Measurements from ENCODE around the gene MYBBP1A. TPM values are rescaled to one million over a fixed set of nuclear protein-coding genes. Genes with fewer than 3 reads are reported as not detected.
"Not testable (repeated sequence)": the region's sequence is repeated elsewhere in the genome, so short reads cannot be mapped to it uniquely, and the experiment has no call there.

Gene MYBBP1A
- polyA plus RNA-seq, 3 donors: 4.2 to 22.3 (median 5.3) TPM

DNA sequence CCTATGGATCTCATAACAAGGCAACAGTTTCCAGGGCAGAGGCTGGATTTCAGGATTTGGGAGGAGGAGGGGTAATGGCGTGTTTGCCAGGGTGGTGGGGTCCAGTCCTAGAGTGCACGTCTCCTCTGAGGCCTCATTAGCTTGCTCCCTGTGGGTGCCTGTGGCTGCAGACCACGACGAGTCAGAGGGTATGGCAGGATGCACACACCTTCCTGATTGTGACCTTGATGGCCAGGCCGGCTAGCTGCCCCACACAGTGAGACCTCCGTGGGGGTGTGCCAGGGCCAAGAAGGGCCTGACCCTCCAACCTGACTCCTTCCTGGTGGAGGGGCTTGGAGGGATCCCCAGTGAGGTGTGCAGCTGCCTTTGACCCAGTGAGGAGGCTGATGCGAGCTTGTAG lies 25.1 kb upstream of the MYBBP1A start:
- Histone ChIP-seq H2AFZ (ENCODE audit: insufficient read depth, low read depth, low read length, poor library complexity, severe bottlenecking) (no peak overlapping the region), H3K36me3 (replicated peaks in 1 of 2; ENCODE audit: control insufficient read depth in 1 of 2, insufficient read depth in 2 of 2, low read length in 2 of 2) (no peaks in the 10 kb centered on the region), H3K27ac (ENCODE audit: low read depth in 1 of 2, low read length in 2 of 2) (no peak overlapping the region), H3K9ac (ENCODE audit: insufficient read depth, low read length, poor library complexity, severe bottlenecking) (no peak overlapping the region), H4K20me1 (ENCODE audit: insufficient read depth, low read length) (no peaks in the 10 kb centered on the region), H3K9me3 (replicated peaks in 1 of 2; ENCODE audit: control insufficient read depth in 1 of 2, insufficient read depth in 1 of 2, low read length in 2 of 2) (peaks cover 0 to 6% of the 10 kb centered on the region in 2 donors), H3K4me1 (ENCODE audit: control insufficient read depth in 1 of 2, insufficient read depth in 2 of 2, low read length in 2 of 2) (peaks cover 5 to 10% of the 10 kb centered on the region in 2 donors), H3K4me2 (replicated peaks; ENCODE audit: extremely low read depth, low read length, poor library complexity, severe bottlenecking) (no peak overlapping the region), H3K27me3 (ENCODE audit: control insufficient read depth in 2 of 2, insufficient read depth in 2 of 2, low read length in 2 of 2) (peaks cover 19 to 28% of the 10 kb centered on the region in 2 donors), H3K79me2 (ENCODE audit: insufficient read depth, low read length) (no peaks in the 10 kb centered on the region), H3K4me3 (replicated peaks in 1 of 3; ENCODE audit: low read depth in 2 of 3, low read length in 3 of 3) (no peak overlapping the region)
- Mint-ChIP-seq H3K27me3 (ENCODE audit: low read depth in 3 of 3) (peaks cover 24 to 51% (median 37%) of the 10 kb centered on the region in 3 donors), H3K36me3 (peaks cover 0 to 1% of the 10 kb centered on the region in 2 donors), H3K27ac (no peak overlapping the region), H3K9me3 (peaks cover 0 to 7% (median 3%) of the 10 kb centered on the region in 7 donors), H3K4me3 (no peak overlapping the region), H3K4me1 (peaks cover 3% of the 10 kb centered on the region)
- intact Hi-C loops (cut with micrococcal nuclease): no loop called here
- WGBS (ENCODE audit: insufficient coverage): 40% methylated on average over 6 of the region's 7 CpGs
- no peak for TF ChIP-seq CTCF (IDR thresholded peaks at IDR 0.05)
- no peak for DNase-seq

- no peak overlapping the region for H3K27ac Mint-ChIP-seq
- no peaks in the 10 kb centered on the region for H3K36me3 Mint-ChIP-seq
- peaks cover 20 to 46% (median 35%) of the 10 kb centered on the region in 3 donors for H3K27me3 Mint-ChIP-seq (ENCODE audit: low read depth in 3 of 3)
- peaks cover 15 to 24% of the 10 kb centered on the region in 2 donors for H3K27me3 ChIP-seq (ENCODE audit: control insufficient read depth in 2 of 2, insufficient read depth in 2 of 2, low read length in 2 of 2)
- peaks cover 5 to 10% of the 10 kb centered on the region in 2 donors for H3K4me1 ChIP-seq (ENCODE audit: control insufficient read depth in 1 of 2, insufficient read depth in 2 of 2, low read length in 2 of 2)
- no peak overlapping the region for H3K4me3 Mint-ChIP-seq
- peaks cover 0 to 7% (median 0%) of the 10 kb centered on the region in 7 donors for H3K9me3 Mint-ChIP-seq
- no peaks in the 10 kb centered on the region for H4K20me1 ChIP-seq (ENCODE audit: insufficient read depth, low read length)
- DNase-seq: no peak
- no peaks in the 10 kb centered on the region for H3K79me2 ChIP-seq (ENCODE audit: insufficient read depth, low read length)
- no peak overlapping the region for H3K4me3 ChIP-seq (replicated peaks in 1 of 3; ENCODE audit: low read depth in 2 of 3, low read length in 3 of 3)
- intact Hi-C loops (cut with micrococcal nuclease): no loop called here
- H2AFZ ChIP-seq (ENCODE audit: insufficient read depth, low read depth, low read length, poor library complexity, severe bottlenecking): no peak overlapping the region
- H3K4me2 ChIP-seq (replicated peaks; ENCODE audit: extremely low read depth, low read length, poor library complexity, severe bottlenecking): no peak overlapping the region
- 88% methylated on average over 9 of the region's 11 CpGs for WGBS (ENCODE audit: insufficient coverage)
- H3K9me3 ChIP-seq (replicated peaks in 1 of 2; ENCODE audit: control insufficient read depth in 1 of 2, insufficient read depth in 1 of 2, low read length in 2 of 2): peaks cover 0 to 6% of the 10 kb centered on the region in 2 donors
- H3K4me1 Mint-ChIP-seq: peaks cover 3% of the 10 kb centered on the region
- no peak overlapping the region for H3K9ac ChIP-seq (ENCODE audit: insufficient read depth, low read length, poor library complexity, severe bottlenecking)
- H3K27ac ChIP-seq (ENCODE audit: low read depth in 1 of 2, low read length in 2 of 2): no peak overlapping the region
- no peak for TF ChIP-seq CTCF (IDR thresholded peaks at IDR 0.05)
- no peaks in the 10 kb centered on the region for H3K36me3 ChIP-seq (replicated peaks in 1 of 2; ENCODE audit: control insufficient read depth in 1 of 2, insufficient read depth in 2 of 2, low read length in 2 of 2)
These were observed 24.5 kb upstream of the MYBBP1A start for GRCh38 chr17:4579678-4580077.

GRCh38 chr17:4578349-4578748 lies 23.2 kb upstream of the MYBBP1A start:
- H3K4me1 Mint-ChIP-seq; H3K36me3 Mint-ChIP-seq; H3K4me1 ChIP-seq (ENCODE audit: control insufficient read depth in 1 of 2, insufficient read depth in 2 of 2, low read length in 2 of 2); H3K4me2 ChIP-seq (replicated peaks; ENCODE audit: extremely low read depth, low read length, poor library complexity, severe bottlenecking); H3K27ac Mint-ChIP-seq; H3K9me3 ChIP-seq (replicated peaks in 1 of 2; ENCODE audit: control insufficient read depth in 1 of 2, insufficient read depth in 1 of 2, low read length in 2 of 2); H3K36me3 ChIP-seq (replicated peaks in 1 of 2; ENCODE audit: control insufficient read depth in 1 of 2, insufficient read depth in 2 of 2, low read length in 2 of 2); H3K4me3 ChIP-seq (replicated peaks in 1 of 3; ENCODE audit: low read depth in 2 of 3, low read length in 3 of 3); H3K4me3 Mint-ChIP-seq; H3K27ac ChIP-seq (ENCODE audit: low read depth in 1 of 2, low read length in 2 of 2); H3K79me2 ChIP-seq (ENCODE audit: insufficient read depth, low read length); H4K20me1 ChIP-seq (ENCODE audit: insufficient read depth, low read length); H2AFZ ChIP-seq (ENCODE audit: insufficient read depth, low read depth, low read length, poor library complexity, severe bottlenecking); DNase-seq; intact Hi-C loops (cut with micrococcal nuclease); H3K9me3 Mint-ChIP-seq; H3K9ac ChIP-seq (ENCODE audit: insufficient read depth, low read length, poor library complexity, severe bottlenecking): not testable (repeated sequence)
- peaks cover 7 to 15% of the 10 kb centered on the region in 2 donors for H3K27me3 ChIP-seq (ENCODE audit: control insufficient read depth in 2 of 2, insufficient read depth in 2 of 2, low read length in 2 of 2)
- peaks cover 13 to 41% (median 28%) of the 10 kb centered on the region in 3 donors for H3K27me3 Mint-ChIP-seq (ENCODE audit: low read depth in 3 of 3)
- 100% methylated on average over 8 of the region's 24 CpGs for WGBS (ENCODE audit: insufficient coverage)
